Measurements from ENCODE around the gene C2orf66. TPM values are rescaled to one million over a fixed set of nuclear protein-coding genes. Genes with fewer than 3 reads are reported as not detected.

C2orf66 gene
- total RNA-seq, 1 experiment from 2014 or later = not detected

- no peak overlapping the region for H3K27ac Mint-ChIP-seq (ENCODE audit: unreplicated experiment)
Measured at GRCh38 chr2:196823750-196824522, 14.8 kb upstream of the C2orf66 start.

DNA sequence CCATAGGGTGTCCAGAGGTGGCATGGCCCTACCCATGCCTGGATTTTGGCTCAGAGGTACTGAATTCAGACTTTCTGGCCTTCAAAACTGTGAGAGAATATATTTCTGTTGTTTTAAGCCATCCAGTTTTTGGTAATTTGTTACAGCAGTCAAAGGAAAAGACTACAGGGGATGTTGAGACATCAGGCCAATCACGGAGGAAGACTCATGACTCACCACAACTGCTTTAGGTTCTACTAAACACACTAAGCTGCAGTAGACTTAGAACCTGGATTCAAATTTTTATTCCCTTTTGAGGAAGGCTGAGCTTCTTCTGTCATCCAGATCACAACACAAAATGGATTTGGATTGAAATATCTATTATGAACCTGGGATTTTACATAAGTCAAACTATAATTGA lies 12.0 kb upstream of the C2orf66 start:
- no peak for DNase-seq
- no peaks in the 10 kb centered on the region for H3K36me3 ChIP-seq (ENCODE audit: control insufficient read depth, insufficient read depth, low read length)
- no peak overlapping the region for H3K4me3 ChIP-seq (ENCODE audit: low read depth, low read length)
- no TSS peak for BruUV-seq (replicated peaks)
- H3K9me3 ChIP-seq = no peaks in the 10 kb centered on the region
- no peaks in the 10 kb centered on the region for H3K4me1 ChIP-seq
- Mint-ChIP-seq H3K4me1 (ENCODE audit: low read depth, unreplicated experiment) (no peaks in the 10 kb centered on the region), H3K4me3 (ENCODE audit: unreplicated experiment) (no peak overlapping the region), H3K27me3 (ENCODE audit: insufficient read depth, unreplicated experiment) (peaks cover 8% of the 10 kb centered on the region), H3K9me3 (ENCODE audit: unreplicated experiment) (peaks cover 12% of the 10 kb centered on the region), H3K27ac (ENCODE audit: unreplicated experiment) (no peak overlapping the region), H3K36me3 (ENCODE audit: insufficient read depth, unreplicated experiment) (no peaks in the 10 kb centered on the region)
- no peaks in the 10 kb centered on the region for H3K27me3 ChIP-seq (replicated peaks; ENCODE audit: control insufficient read depth, insufficient read depth, low read length)
- no peak for TF ChIP-seq CTCF (IDR thresholded peaks at IDR 0.05; ENCODE audit: insufficient read depth in 1 of 2, low read depth in 1 of 2, low read length in 1 of 2, severe bottlenecking in 1 of 2, unreplicated experiment in 1 of 2)
- intact Hi-C loops (cut with micrococcal nuclease; ENCODE audit: unreplicated experiment) = no loop called here
- CTCF ChIA-PET = no interaction called here
- POLR2A ChIA-PET = no interaction called here

More at GRCh38 chr2:196823750-196824522, 14.8 kb upstream of the C2orf66 start:
- H3K9me3 ChIP-seq = no peaks in the 10 kb centered on the region
- DNase-seq = no peak
- H3K4me3 Mint-ChIP-seq (ENCODE audit: unreplicated experiment) = no peak overlapping the region
- H3K27me3 ChIP-seq (replicated peaks; ENCODE audit: control insufficient read depth, insufficient read depth, low read length) = no peaks in the 10 kb centered on the region
- H3K4me1 ChIP-seq = no peaks in the 10 kb centered on the region
- no peaks in the 10 kb centered on the region for H3K9me3 Mint-ChIP-seq (ENCODE audit: unreplicated experiment)
- ChIA-PET POLR2A (no interaction called here), CTCF (no interaction called here)
- no peak overlapping the region for H3K4me3 ChIP-seq (ENCODE audit: low read depth, low read length)
- no peaks in the 10 kb centered on the region for H3K4me1 Mint-ChIP-seq (ENCODE audit: low read depth, unreplicated experiment)
- intact Hi-C loops (cut with micrococcal nuclease; ENCODE audit: unreplicated experiment) = no loop called here
- peaks cover 8% of the 10 kb centered on the region for H3K27me3 Mint-ChIP-seq (ENCODE audit: insufficient read depth, unreplicated experiment)
- no peaks in the 10 kb centered on the region for H3K36me3 Mint-ChIP-seq (ENCODE audit: insufficient read depth, unreplicated experiment)
- no TSS peak for BruUV-seq (replicated peaks)
- H3K36me3 ChIP-seq (ENCODE audit: control insufficient read depth, insufficient read depth, low read length) = no peaks in the 10 kb centered on the region
- TF ChIP-seq CTCF (IDR thresholded peaks at IDR 0.05; ENCODE audit: insufficient read depth in 1 of 2, low read depth in 1 of 2, low read length in 1 of 2, severe bottlenecking in 1 of 2, unreplicated experiment in 1 of 2) = no peak

- no peak overlapping the region for H3K4me3 Mint-ChIP-seq (ENCODE audit: unreplicated experiment)
- H3K36me3 Mint-ChIP-seq (ENCODE audit: insufficient read depth, unreplicated experiment) = no peaks in the 10 kb centered on the region
- no peak for DNase-seq
- CTCF ChIA-PET = no interaction called here
- Histone ChIP-seq H3K4me3 (ENCODE audit: low read depth, low read length) (no peak overlapping the region), H3K9me3 (no peaks in the 10 kb centered on the region), H3K27me3 (replicated peaks; ENCODE audit: control insufficient read depth, insufficient read depth, low read length) (0 out of 2 replicates have a peak, but pooled peaks cover 1% of the 10 kb centered on the region), H3K36me3 (ENCODE audit: control insufficient read depth, insufficient read depth, low read length) (no peaks in the 10 kb centered on the region), H3K4me1 (no peaks in the 10 kb centered on the region)
- peaks cover 19% of the 10 kb centered on the region for H3K27me3 Mint-ChIP-seq (ENCODE audit: insufficient read depth, unreplicated experiment)
- H3K27ac Mint-ChIP-seq (ENCODE audit: unreplicated experiment) = no peak overlapping the region
- intact Hi-C loops (cut with micrococcal nuclease; ENCODE audit: unreplicated experiment) = no loop called here
- TF ChIP-seq CTCF (IDR thresholded peaks at IDR 0.05; ENCODE audit: insufficient read depth in 1 of 2, low read depth in 1 of 2, low read length in 1 of 2, severe bottlenecking in 1 of 2, unreplicated experiment in 1 of 2) = no peak
- POLR2A ChIA-PET = interaction anchor here (1.1 kb wide), 1 partner anchor 9 kb away, joined by 6 read pairs; the partner anchor contains the start of gene GTF3C3
- BruUV-seq (replicated peaks) = no TSS peak
- no peaks in the 10 kb centered on the region for H3K9me3 Mint-ChIP-seq (ENCODE audit: unreplicated experiment)
- H3K4me1 Mint-ChIP-seq (ENCODE audit: low read depth, unreplicated experiment) = no peaks in the 10 kb centered on the region
Measured at GRCh38 chr2:196808083-196808665, 981 bp downstream of the C2orf66 start.

All from Caco-2 (cell line).